GM18499 (cell line): ENCODE results near the gene KDM4B.
"Not testable (repeated sequence)": the region's sequence is repeated elsewhere in the genome, so short reads cannot be mapped to it uniquely, and the experiment has no call there.

Experiments used
- ATAC-seq: cut with Tn5 transposase; IDR thresholded peaks from one replicate; pipeline ENCODE4 v1.9.1; 2021; ENCODE audit warnings: moderate number of reproducible peaks; ENCODE audit not compliant: insufficient read depth, unreplicated experiment

Gene KDM4B

GRCh38 chr19:4966591-4966990 is 2.3 kb upstream of the KDM4B start:
- ATAC-seq, result no peak

DNA sequence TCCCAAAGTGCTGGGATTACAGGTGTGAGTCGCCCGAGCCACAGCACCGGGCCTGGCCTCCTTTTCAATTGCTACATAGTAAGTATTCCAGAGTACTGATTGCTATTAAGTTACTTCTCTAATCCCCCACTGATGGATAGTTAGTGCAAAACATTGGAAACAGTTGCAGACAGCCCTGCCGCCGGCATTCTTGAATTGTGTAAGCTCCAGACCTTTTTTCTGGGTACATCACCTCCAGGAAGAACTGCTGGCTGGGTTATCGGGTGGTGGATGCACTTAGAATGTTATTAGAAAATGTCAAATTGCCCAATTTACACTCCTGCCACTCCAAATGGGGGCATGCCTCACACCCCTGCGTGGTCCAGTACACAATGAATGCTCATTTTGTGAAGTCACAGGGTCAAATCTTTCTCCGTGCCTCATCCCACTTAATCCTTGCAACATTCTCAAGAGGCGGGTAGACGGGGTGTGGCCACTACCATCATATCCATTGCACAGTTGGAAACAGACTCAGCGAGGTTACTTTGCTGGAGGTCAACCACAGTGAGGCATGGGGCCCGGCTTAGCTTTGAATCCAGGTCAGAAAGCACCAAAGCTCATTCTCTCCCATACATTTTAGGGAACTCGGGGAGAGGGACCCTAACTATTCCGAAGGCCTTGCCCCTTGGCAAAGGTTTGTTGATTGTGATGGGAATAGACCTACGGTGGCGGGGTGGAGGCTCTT is 1.0 kb upstream of the KDM4B start:
- ATAC-seq, result no peak

GRCh38 chr19:4969292-4969771 is 419 bp downstream of the KDM4B start:
- no peak for ATAC-seq

- no peak for ATAC-seq
These were observed 1.0 kb downstream of the KDM4B start for GRCh38 chr19:4969772-4970531.

- no peak for ATAC-seq
These were observed 1.9 kb downstream of the KDM4B start for GRCh38 chr19:4970558-4971423.

GRCh38 chr19:4971424-4971793 is 2.5 kb downstream of the KDM4B start:
- ATAC-seq, result no peak

GRCh38 chr19:4971816-4972495 is 3.0 kb downstream of the KDM4B start:
- no peak for ATAC-seq

- ATAC-seq, result no peak
These were observed 3.8 kb downstream of the KDM4B start for GRCh38 chr19:4972509-4973230.

- no peak for ATAC-seq
These were observed 6.1 kb downstream of the KDM4B start for GRCh38 chr19:4974880-4975469.

GRCh38 chr19:4975601-4976000 is 6.7 kb downstream of the KDM4B start:
- ATAC-seq, result not testable (repeated sequence)

- ATAC-seq, result no peak
These were observed 7.7 kb downstream of the KDM4B start for GRCh38 chr19:4976401-4977298.

DNA sequence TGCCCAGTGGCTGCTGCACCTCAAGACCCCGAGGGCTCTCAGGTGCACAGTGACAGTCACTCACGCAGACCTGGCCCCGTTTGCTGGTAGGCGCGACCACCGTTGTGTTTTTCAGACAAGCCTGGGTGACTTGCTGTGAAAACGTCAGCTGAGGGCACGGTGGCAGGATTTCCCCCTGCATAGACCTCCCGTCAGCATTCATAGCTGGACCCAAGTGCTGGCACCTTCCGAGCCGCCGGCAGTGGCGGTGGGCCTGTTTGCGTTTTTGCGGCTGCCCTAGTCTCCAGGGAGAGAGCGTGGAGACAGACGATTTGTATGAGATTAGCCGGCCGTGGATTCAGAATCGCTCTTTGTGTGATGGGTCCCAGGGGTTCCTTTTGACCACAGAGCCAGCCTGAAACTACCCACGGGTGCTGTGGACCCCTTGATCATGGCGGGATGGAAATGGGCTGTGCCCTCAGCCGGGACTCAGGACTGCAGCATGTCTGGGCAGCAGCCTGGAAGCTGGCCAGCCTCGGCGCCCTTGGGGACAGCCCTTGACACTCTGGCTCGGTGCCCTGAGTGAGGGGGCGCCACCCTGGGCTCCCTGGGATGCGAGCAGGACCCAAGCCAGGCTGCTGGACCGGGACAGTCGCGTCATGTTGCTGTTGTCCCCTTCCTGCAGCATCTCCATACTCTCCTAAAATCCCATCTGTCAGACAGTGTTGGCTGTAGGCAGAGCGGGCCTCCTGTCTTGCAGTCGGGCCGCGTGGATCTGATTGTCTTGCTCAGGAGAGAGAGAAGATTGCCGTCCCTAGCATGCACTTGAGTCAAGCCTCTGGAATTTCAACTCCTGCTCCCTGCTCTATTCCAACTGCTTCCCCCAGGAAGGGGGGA is 8.6 kb downstream of the KDM4B start:
- ATAC-seq, result no peak

DNA sequence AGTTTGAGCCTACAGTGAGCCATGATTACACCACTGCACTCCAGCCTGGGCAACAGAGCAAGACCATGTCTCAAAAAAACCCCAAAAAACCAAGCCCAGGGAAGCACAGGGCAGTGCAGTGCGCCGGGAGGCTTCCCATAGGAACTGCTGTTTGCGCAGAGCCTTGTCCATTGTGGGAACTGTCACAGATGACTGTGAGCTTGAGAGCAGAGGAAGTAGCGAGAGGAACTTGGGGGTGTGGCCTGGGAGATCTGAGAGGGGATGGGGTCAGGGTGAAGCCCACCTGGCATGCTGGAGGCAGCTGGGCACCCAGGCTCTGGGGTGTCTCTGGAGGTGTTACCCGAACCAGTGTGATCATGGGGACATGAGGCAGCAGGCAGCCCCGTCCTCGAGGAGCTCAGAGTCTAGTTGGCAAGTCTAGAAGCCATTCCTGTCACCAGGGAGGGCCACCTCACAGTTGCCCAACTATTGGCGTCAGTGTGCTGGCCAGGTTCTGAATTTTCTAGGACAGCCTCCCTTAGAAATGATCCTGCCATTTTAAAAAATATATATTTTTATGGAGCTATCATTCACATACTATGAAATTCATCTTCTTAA is 10.4 kb downstream of the KDM4B start:
- ATAC-seq, result no peak

GRCh38 chr19:4980067-4980466 is 11.2 kb downstream of the KDM4B start:
- no peak for ATAC-seq

- ATAC-seq, result no peak
These were observed 12.1 kb downstream of the KDM4B start for GRCh38 chr19:4980838-4981680.

DNA sequence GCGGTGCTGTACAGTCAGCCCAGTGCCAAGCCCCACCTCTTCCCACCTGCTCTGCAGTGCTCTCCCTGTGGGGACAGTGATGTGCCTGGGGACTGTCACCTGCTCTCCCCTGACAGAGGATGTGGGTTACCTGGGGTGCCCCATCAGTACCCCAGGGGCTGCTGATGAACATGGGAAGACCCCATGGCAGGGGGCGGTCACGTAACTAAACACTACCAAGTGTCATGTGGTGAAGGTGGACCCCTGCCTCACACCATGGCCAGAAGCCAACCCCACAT is 12.7 kb downstream of the KDM4B start:
- no peak for ATAC-seq
